ENCODE data around the gene SIGLEC9.
"Not testable (repeated sequence)": the region's sequence is repeated elsewhere in the genome, so short reads cannot be mapped to it uniquely, and the experiment has no call there.

The SIGLEC9 gene

GRCh38 chr19:51138549-51138979, 13.9 kb downstream of the SIGLEC9 start:
- Histone ChIP-seq H3K9me3 (ENCODE audit: control insufficient read depth in 1 of 2, low read length in 2 of 2) (no peaks in the 10 kb centered on the region), H3K27me3 (ENCODE audit: low read depth, low read length) (no peaks in the 10 kb centered on the region)

GRCh38 chr19:51139299-51140014, 14.8 kb downstream of the SIGLEC9 start:
- Histone ChIP-seq H3K4me3 (ENCODE audit: low read depth in 1 of 2, low read length in 2 of 2) (no peak overlapping the region), H3K27me3 (ENCODE audit: low read depth, low read length) (no peaks in the 10 kb centered on the region), H3K4me1 (ENCODE audit: control insufficient read depth in 1 of 2, insufficient read depth in 2 of 2, low read length in 2 of 2) (no peaks in the 10 kb centered on the region), H3K27ac (ENCODE audit: low read length) (peak overlapping the region; percentile 37), H3K9me3 (ENCODE audit: control insufficient read depth in 1 of 2, low read length in 2 of 2) (no peaks in the 10 kb centered on the region), H3K36me3 (ENCODE audit: control insufficient read depth in 1 of 2, insufficient read depth in 2 of 2, low read length in 2 of 2) (no peaks in the 10 kb centered on the region)

More at GRCh38 chr19:51138549-51138979, 13.9 kb downstream of the SIGLEC9 start:
- Histone ChIP-seq H3K4me1 (ENCODE audit: control insufficient read depth in 1 of 2, insufficient read depth in 2 of 2, low read length in 2 of 2) (no peaks in the 10 kb centered on the region), H3K27ac (ENCODE audit: low read length) (no peak overlapping the region), H3K36me3 (ENCODE audit: control insufficient read depth in 1 of 2, insufficient read depth in 2 of 2, low read length in 2 of 2) (no peaks in the 10 kb centered on the region), H3K4me3 (ENCODE audit: low read depth in 1 of 2, low read length in 2 of 2) (no peak overlapping the region)

DNA sequence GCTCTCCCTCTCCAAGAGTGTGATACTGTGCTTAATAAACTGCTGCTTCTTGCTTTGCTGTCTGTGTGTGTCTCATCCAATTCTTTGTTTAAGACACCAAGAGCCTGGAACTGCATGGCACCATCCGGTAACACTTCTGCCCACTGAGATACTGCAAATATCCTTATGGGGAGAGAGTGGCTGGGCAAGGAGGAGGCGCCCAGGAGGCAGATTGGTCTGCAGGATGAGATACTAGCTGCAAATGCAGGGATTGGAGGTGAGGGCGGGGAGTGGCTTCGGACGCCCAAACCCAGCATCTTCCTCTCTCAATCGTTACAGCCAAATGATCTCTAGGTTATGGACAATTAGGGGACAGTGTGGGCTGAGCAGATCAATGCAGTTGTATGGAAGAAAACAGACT, 15.7 kb downstream of the SIGLEC9 start:
- Histone ChIP-seq H3K36me3 (ENCODE audit: control insufficient read depth in 1 of 2, insufficient read depth in 2 of 2, low read length in 2 of 2) (no peaks in the 10 kb centered on the region), H3K27ac (ENCODE audit: low read length) (no peak overlapping the region), H3K4me1 (ENCODE audit: control insufficient read depth in 1 of 2, insufficient read depth in 2 of 2, low read length in 2 of 2) (no peaks in the 10 kb centered on the region), H3K4me3 (ENCODE audit: low read depth in 1 of 2, low read length in 2 of 2) (no peak overlapping the region), H3K9me3 (ENCODE audit: control insufficient read depth in 1 of 2, low read length in 2 of 2) (no peaks in the 10 kb centered on the region), H3K27me3 (ENCODE audit: low read depth, low read length) (no peaks in the 10 kb centered on the region)

DNA sequence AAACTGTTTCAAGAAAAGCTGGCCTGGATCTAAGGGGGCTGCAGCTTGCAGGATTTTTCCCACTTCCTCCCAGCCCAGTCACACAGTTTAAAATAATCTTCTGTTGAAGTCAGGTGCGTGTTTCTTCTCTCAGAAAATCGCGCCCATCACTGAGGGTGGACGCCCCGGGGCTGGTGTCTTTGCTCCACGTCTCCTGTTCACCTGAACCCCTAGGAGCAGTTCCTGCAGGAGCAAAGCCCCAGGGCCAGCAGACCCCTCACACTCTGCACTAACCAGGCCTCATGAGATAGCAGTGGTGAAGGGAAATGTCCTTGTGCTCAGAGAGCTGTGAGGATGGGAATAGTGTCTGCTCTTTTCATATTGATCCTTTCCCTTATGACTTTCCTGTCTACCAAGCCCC, 16.5 kb downstream of the SIGLEC9 start:
- Histone ChIP-seq H3K4me3 (ENCODE audit: low read depth in 1 of 2, low read length in 2 of 2) (no peak overlapping the region), H3K36me3 (ENCODE audit: control insufficient read depth in 1 of 2, insufficient read depth in 2 of 2, low read length in 2 of 2) (no peaks in the 10 kb centered on the region), H3K9me3 (ENCODE audit: control insufficient read depth in 1 of 2, low read length in 2 of 2) (no peaks in the 10 kb centered on the region), H3K27ac (ENCODE audit: low read length) (no peak overlapping the region), H3K4me1 (ENCODE audit: control insufficient read depth in 1 of 2, insufficient read depth in 2 of 2, low read length in 2 of 2) (no peaks in the 10 kb centered on the region), H3K27me3 (ENCODE audit: low read depth, low read length) (no peaks in the 10 kb centered on the region)

DNA sequence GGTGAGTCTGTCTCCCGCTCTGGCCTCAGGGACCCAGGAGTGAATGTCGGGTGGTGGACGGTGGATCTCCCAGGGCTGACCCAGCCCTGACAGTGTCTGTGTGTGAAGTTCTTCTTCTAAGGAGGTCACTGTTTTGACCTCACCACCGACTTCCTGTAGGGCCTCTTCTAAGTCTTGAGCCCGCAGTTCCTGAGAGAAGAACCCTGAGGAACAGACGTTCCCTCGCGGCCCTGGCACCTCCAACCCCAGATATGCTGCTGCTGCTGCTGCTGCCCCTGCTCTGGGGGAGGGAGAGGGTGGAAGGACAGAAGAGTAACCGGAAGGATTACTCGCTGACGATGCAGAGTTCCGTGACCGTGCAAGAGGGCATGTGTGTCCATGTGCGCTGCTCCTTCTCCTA, 17.4 kb downstream of the SIGLEC9 start, which contains the start of gene SIGLEC7:
TSS of gene SIGLEC7 (plus strand) at position 183 of the 400 bp plus-strand sequence. CDS start at position 252, 69 bp downstream.
- Histone ChIP-seq H3K9me3 (ENCODE audit: control insufficient read depth in 1 of 2, low read length in 2 of 2) (no peaks in the 10 kb centered on the region), H3K4me3 (ENCODE audit: low read depth in 1 of 2, low read length in 2 of 2) (no peak within 1 kb of the TSS), H3K36me3 (ENCODE audit: control insufficient read depth in 1 of 2, insufficient read depth in 2 of 2, low read length in 2 of 2) (no peaks in the 10 kb centered on the region), H3K4me1 (ENCODE audit: control insufficient read depth in 1 of 2, insufficient read depth in 2 of 2, low read length in 2 of 2) (no peaks in the 10 kb centered on the region), H3K27ac (ENCODE audit: low read length) (no peak within 1 kb of the TSS), H3K27me3 (ENCODE audit: low read depth, low read length) (no peaks in the 10 kb centered on the region)

GRCh38 chr19:51142809-51143475, 18.2 kb downstream of the SIGLEC9 start:
- not testable (repeated sequence) for H3K9me3 ChIP-seq (ENCODE audit: control insufficient read depth in 1 of 2, low read length in 2 of 2); H3K27ac ChIP-seq (ENCODE audit: low read length)

GRCh38 chr19:51143486-51143885, 18.8 kb downstream of the SIGLEC9 start:
- Histone ChIP-seq H3K27ac (ENCODE audit: low read length) (no peak overlapping the region), H3K4me3 (ENCODE audit: low read depth in 1 of 2, low read length in 2 of 2) (no peak overlapping the region), H3K9me3 (ENCODE audit: control insufficient read depth in 1 of 2, low read length in 2 of 2) (no peaks in the 10 kb centered on the region), H3K36me3 (ENCODE audit: control insufficient read depth in 1 of 2, insufficient read depth in 2 of 2, low read length in 2 of 2) (no peaks in the 10 kb centered on the region), H3K27me3 (ENCODE audit: low read depth, low read length) (no peaks in the 10 kb centered on the region), H3K4me1 (ENCODE audit: control insufficient read depth in 1 of 2, insufficient read depth in 2 of 2, low read length in 2 of 2) (peaks cover 0 to 4% of the 10 kb centered on the region in 2 donors)

More at GRCh38 chr19:51142809-51143475, 18.2 kb downstream of the SIGLEC9 start:
- H3K4me1 ChIP-seq (ENCODE audit: control insufficient read depth in 1 of 2, insufficient read depth in 2 of 2, low read length in 2 of 2); H3K36me3 ChIP-seq (ENCODE audit: control insufficient read depth in 1 of 2, insufficient read depth in 2 of 2, low read length in 2 of 2); H3K4me3 ChIP-seq (ENCODE audit: low read depth in 1 of 2, low read length in 2 of 2); H3K27me3 ChIP-seq (ENCODE audit: low read depth, low read length): not testable (repeated sequence)

DNA sequence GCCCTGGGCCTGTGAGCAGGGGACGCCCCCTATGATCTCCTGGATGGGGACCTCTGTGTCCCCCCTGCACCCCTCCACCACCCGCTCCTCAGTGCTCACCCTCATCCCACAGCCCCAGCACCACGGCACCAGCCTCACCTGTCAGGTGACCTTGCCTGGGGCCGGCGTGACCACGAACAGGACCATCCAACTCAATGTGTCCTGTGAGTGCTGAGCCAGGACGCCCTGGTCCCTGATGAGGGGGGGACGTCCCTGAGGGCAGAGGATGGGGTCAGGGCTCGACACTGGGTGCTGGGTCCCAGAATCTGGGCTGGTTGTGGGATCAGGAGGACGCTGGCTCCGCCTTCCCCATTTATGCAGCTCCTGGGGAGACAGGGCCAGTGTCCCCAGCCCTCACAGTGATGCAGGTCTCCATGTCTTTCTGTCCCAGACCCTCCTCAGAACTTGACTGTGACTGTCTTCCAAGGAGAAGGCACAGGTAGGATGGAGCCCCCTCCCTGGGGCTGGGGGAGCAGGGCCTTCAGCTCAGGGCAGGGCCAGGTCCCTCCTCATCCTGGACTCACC, 19.9 kb downstream of the SIGLEC9 start:
- Histone ChIP-seq H3K4me1 (ENCODE audit: control insufficient read depth in 1 of 2, insufficient read depth in 2 of 2, low read length in 2 of 2) (peaks cover 0 to 4% of the 10 kb centered on the region in 2 donors), H3K9me3 (ENCODE audit: control insufficient read depth in 1 of 2, low read length in 2 of 2) (no peaks in the 10 kb centered on the region), H3K4me3 (ENCODE audit: low read depth in 1 of 2, low read length in 2 of 2) (no peak overlapping the region), H3K27me3 (ENCODE audit: low read depth, low read length) (no peaks in the 10 kb centered on the region), H3K27ac (ENCODE audit: low read length) (no peak overlapping the region), H3K36me3 (ENCODE audit: control insufficient read depth in 1 of 2, insufficient read depth in 2 of 2, low read length in 2 of 2) (no peaks in the 10 kb centered on the region)

GRCh38 chr19:51145916-51146493, 21.3 kb downstream of the SIGLEC9 start:
- peaks cover 0 to 4% of the 10 kb centered on the region in 2 donors for H3K4me1 ChIP-seq (ENCODE audit: control insufficient read depth in 1 of 2, insufficient read depth in 2 of 2, low read length in 2 of 2)
- H3K36me3 ChIP-seq (ENCODE audit: control insufficient read depth in 1 of 2, insufficient read depth in 2 of 2, low read length in 2 of 2): no peaks in the 10 kb centered on the region
- H3K9me3 ChIP-seq (ENCODE audit: control insufficient read depth in 1 of 2, low read length in 2 of 2): peaks cover 0 to 3% of the 10 kb centered on the region in 2 donors
- no peaks in the 10 kb centered on the region for H3K27me3 ChIP-seq (ENCODE audit: low read depth, low read length)
- no peak overlapping the region for H3K27ac ChIP-seq (ENCODE audit: low read length)
- no peak overlapping the region for H3K4me3 ChIP-seq (ENCODE audit: low read depth in 1 of 2, low read length in 2 of 2)

GRCh38 chr19:51146751-51147150, 22.0 kb downstream of the SIGLEC9 start:
- H3K36me3 ChIP-seq (ENCODE audit: control insufficient read depth in 1 of 2, insufficient read depth in 2 of 2, low read length in 2 of 2): no peaks in the 10 kb centered on the region
- H3K9me3 ChIP-seq (ENCODE audit: control insufficient read depth in 1 of 2, low read length in 2 of 2): peaks cover 0 to 3% of the 10 kb centered on the region in 2 donors
- H3K27ac ChIP-seq (ENCODE audit: low read length): no peak overlapping the region
- H3K4me1 ChIP-seq (ENCODE audit: control insufficient read depth in 1 of 2, insufficient read depth in 2 of 2, low read length in 2 of 2): peaks cover 0 to 4% of the 10 kb centered on the region in 2 donors
- no peak overlapping the region for H3K4me3 ChIP-seq (ENCODE audit: low read depth in 1 of 2, low read length in 2 of 2)
- no peaks in the 10 kb centered on the region for H3K27me3 ChIP-seq (ENCODE audit: low read depth, low read length)

GRCh38 chr19:51147663-51148062, 23.0 kb downstream of the SIGLEC9 start:
- Histone ChIP-seq H3K4me1 (ENCODE audit: control insufficient read depth in 1 of 2, insufficient read depth in 2 of 2, low read length in 2 of 2) (peaks cover 0 to 4% of the 10 kb centered on the region in 2 donors), H3K36me3 (ENCODE audit: control insufficient read depth in 1 of 2, insufficient read depth in 2 of 2, low read length in 2 of 2) (no peaks in the 10 kb centered on the region), H3K27ac (ENCODE audit: low read length) (no peak overlapping the region), H3K9me3 (ENCODE audit: control insufficient read depth in 1 of 2, low read length in 2 of 2) (peaks cover 0 to 3% of the 10 kb centered on the region in 2 donors), H3K27me3 (ENCODE audit: low read depth, low read length) (no peaks in the 10 kb centered on the region), H3K4me3 (ENCODE audit: low read depth in 1 of 2, low read length in 2 of 2) (no peak overlapping the region)

Measured in muscle layer of duodenum (tissue), 2 donors.